SIG-M5 treated with dmso at 0.1 percent for 504 hours (cell line): ENCODE data around the gene HPD.
"Not testable (repeated sequence)": the region's sequence is repeated elsewhere in the genome, so short reads cannot be mapped to it uniquely, and the experiment has no call there.

Experiments used
- DNase-seq: peaks from one replicate; lab custom pipeline; 2025; ENCODE audit not compliant: unreplicated experiment; lab: John Stamatoyannopoulos, UW

Gene HPD

GRCh38 chr12:121800694-121801594 is 57.7 kb downstream of the HPD start:
- DNase-seq = peak; percentile 50

- peak; percentile 88 for DNase-seq
These were observed 58.6 kb downstream of the HPD start for GRCh38 chr12:121799842-121800693.

- peak; percentile 95 for DNase-seq
These were observed 59.4 kb downstream of the HPD start for GRCh38 chr12:121799156-121799841.

GRCh38 chr12:121798787-121799155 is 59.9 kb downstream of the HPD start:
- DNase-seq = no peak

GRCh38 chr12:121797937-121798786 is 60.5 kb downstream of the HPD start:
- DNase-seq = no peak

GRCh38 chr12:121796855-121797751 is 61.6 kb downstream of the HPD start:
- DNase-seq = peak; percentile 73

GRCh38 chr12:121795034-121795968 is 63.4 kb downstream of the HPD start:
- peak; percentile 70 for DNase-seq

GRCh38 chr12:121794534-121795033 is 64.1 kb downstream of the HPD start:
- no peak for DNase-seq

GRCh38 chr12:121793838-121794533 is 64.7 kb downstream of the HPD start:
- peak; percentile 95 for DNase-seq

GRCh38 chr12:121793440-121793837 is 65.2 kb downstream of the HPD start, which contains the start of gene RHOF:
RHOF (minus strand) TSS chr12:121793688; CDS start chr12:121793633, 55 bp downstream.
- peak; percentile 62 for DNase-seq

GRCh38 chr12:121792607-121793439 is 65.8 kb downstream of the HPD start:
- DNase-seq = no peak

- no peak for DNase-seq
These were observed 66.7 kb downstream of the HPD start for GRCh38 chr12:121791671-121792551.

- DNase-seq = not testable (repeated sequence)
These were observed 67.9 kb downstream of the HPD start for GRCh38 chr12:121790785-121791184.

GRCh38 chr12:121789800-121790728 is 68.6 kb downstream of the HPD start:
- peak; percentile 92 for DNase-seq
